Endometrial microvascular endothelial cells (primary cell): ENCODE measurements around the gene TOLLIP. TPM values are rescaled to one million over a fixed set of nuclear protein-coding genes. Genes with fewer than 3 reads are reported as not detected.
"Not testable (repeated sequence)": the region's sequence is repeated elsewhere in the genome, so short reads cannot be mapped to it uniquely, and the experiment has no call there.

Experiments
- in situ Hi-C: cut with HindIII; loops from 2 replicates; pipeline ENCODE4 v1.10.0; 2017; ENCODE audit warnings: low sequenced_read_pairs, low pct_unique_long_range_greater_than_20kb; ENCODE audit errors: inconsistent ontology term
- total RNA-seq: library from RNA; depleted of rRNA; stranded (reverse); fragments of >200 nt; gene quantifications from one replicate; pipeline ENCODE4 v1.2.3, GENCODE V29; 2015; ENCODE audit errors: inconsistent ontology term

TOLLIP gene
- total RNA-seq, 1 donor from 2014 or later = 36.8 TPM

GRCh38 chr11:1259076-1259461, 50.4 kb downstream of the TOLLIP start:
- in situ Hi-C loops = no loop called here

- in situ Hi-C loops = no loop called here
These were observed 50.9 kb downstream of the TOLLIP start for GRCh38 chr11:1258401-1259075.

GRCh38 chr11:1257916-1258315, 51.5 kb downstream of the TOLLIP start:
- in situ Hi-C loops = no loop called here

GRCh38 chr11:1257366-1257765, 52.1 kb downstream of the TOLLIP start:
- in situ Hi-C loops = no loop called here

GRCh38 chr11:1256257-1257045, 53.0 kb downstream of the TOLLIP start:
- in situ Hi-C loops = no loop called here

- in situ Hi-C loops = no loop called here
These were observed 54.3 kb downstream of the TOLLIP start for GRCh38 chr11:1255151-1255550.

GRCh38 chr11:1254733-1255132, 54.7 kb downstream of the TOLLIP start:
- in situ Hi-C loops = no loop called here

GRCh38 chr11:1254086-1254648, 55.3 kb downstream of the TOLLIP start:
- in situ Hi-C loops = no loop called here

GRCh38 chr11:1253103-1253485, 56.3 kb downstream of the TOLLIP start:
- in situ Hi-C loops = no loop called here

GRCh38 chr11:1252371-1253102, 56.9 kb downstream of the TOLLIP start:
- in situ Hi-C loops = no loop called here

GRCh38 chr11:1251236-1251770, 58.1 kb downstream of the TOLLIP start:
- in situ Hi-C loops = no loop called here

GRCh38 chr11:1250411-1250810, 59.0 kb downstream of the TOLLIP start:
- in situ Hi-C loops = not testable (repeated sequence)

- in situ Hi-C loops = not testable (repeated sequence)
These were observed 60.5 kb downstream of the TOLLIP start for GRCh38 chr11:1248951-1249350.

GRCh38 chr11:1247026-1247425, 62.4 kb downstream of the TOLLIP start:
- in situ Hi-C loops = not testable (repeated sequence)

GRCh38 chr11:1246301-1246700, 63.1 kb downstream of the TOLLIP start:
- in situ Hi-C loops = not testable (repeated sequence)

- in situ Hi-C loops = not testable (repeated sequence)
These were observed 63.7 kb downstream of the TOLLIP start for GRCh38 chr11:1245717-1246116.

GRCh38 chr11:1244557-1244956, 64.9 kb downstream of the TOLLIP start:
- in situ Hi-C loops = not testable (repeated sequence)

- in situ Hi-C loops = not testable (repeated sequence)
These were observed 65.9 kb downstream of the TOLLIP start for GRCh38 chr11:1243521-1243920.

GRCh38 chr11:1242751-1243150, 66.7 kb downstream of the TOLLIP start:
- in situ Hi-C loops = not testable (repeated sequence)
